Colonic mucosa (tissue), 4 donors: ENCODE measurements around the gene SMIM5. TPM values are rescaled to one million over a fixed set of nuclear protein-coding genes. Genes with fewer than 3 reads are reported as not detected.

ENCODE experiments used
- DNase-seq: peaks from one replicate; pipeline ENCODE4 v3.0.0-alpha.2; 2020
- H3K27ac ChIP-seq: fragments of 200-600 bp; one replicate; pipeline ENCODE4 v1.8.0; 2021
- H3K27me3 ChIP-seq: fragments of 200-600 bp; one replicate; pipeline ENCODE4 v1.8.0; 2021
- H3K36me3 ChIP-seq: fragments of 200-600 bp; one replicate; pipeline ENCODE4 v1.8.0; 2021
- H3K4me1 ChIP-seq: fragments of 200-600 bp; one replicate; pipeline ENCODE4 v1.8.0; 2021; ENCODE audit warnings: mild to moderate bottlenecking
- H3K4me3 ChIP-seq: fragments of 200-600 bp; one replicate; pipeline ENCODE4 v1.8.0; 2021
- H3K9ac ChIP-seq, 2 donors: one replicate each; pipeline ENCODE4 v1.7.0; 2013; ENCODE audit warnings: control low read depth in 2 of 2, low read depth in 2 of 2, low read length in 2 of 2
- H3K9me3 ChIP-seq: fragments of 200-600 bp; one replicate; pipeline ENCODE4 v1.8.0; 2021
- intact Hi-C: fragments of 100-400 bp; cut with DNase I; formaldehyde crosslinking; loops from one replicate; pipeline ENCODE4 v1.14.1; 2022
- total RNA-seq, 2 donors: library from RNA; stranded (reverse); fragmentation: NEBNext Ultra II Directional in 1 of 2; extraction: Animal tissue kit (Norgen Biotek cat#: 25700) in 1 of 2; gene quantifications; one replicate each; pipeline ENCODE4 v1.2.1, GENCODE V29; 2021
- TF ChIP-seq, protein P1 (sequence below): fragments of 200-600 bp; IDR thresholded peaks from one replicate; pipeline ENCODE4 v1.8.0; 2022; ENCODE audit warnings: antibody characterized with exemption, mild to moderate bottlenecking
- donor health status: healthy.
- donor health status: DM: no; HTN: no; CAD: no.
- donor health status: DM: no; HTN: no; CAD: no.

Gene SMIM5
- total RNA-seq, 2 donors from 2014 or later, result 5.1 to 39.9 TPM

DNA sequence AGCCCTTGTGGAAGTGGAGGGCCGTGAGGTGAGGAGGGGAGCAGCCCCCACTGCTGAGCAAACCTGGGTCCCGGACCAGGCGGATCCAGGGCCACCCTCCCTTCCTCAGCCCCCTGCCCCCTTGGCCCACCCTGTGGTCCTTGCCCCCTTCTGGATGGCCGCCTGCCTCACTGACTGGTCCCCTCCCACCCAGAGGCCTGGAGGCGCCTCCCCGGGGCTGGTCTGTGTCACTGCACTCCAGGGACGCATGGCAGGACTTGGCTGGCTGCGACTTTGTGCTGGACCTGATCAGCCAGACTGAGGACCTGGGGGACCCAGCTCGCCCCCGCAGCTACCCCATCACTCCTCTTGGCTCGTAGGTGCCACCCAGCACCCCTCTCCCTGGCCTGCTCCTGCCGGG lies 19.2 kb upstream of the SMIM5 start:
- H3K36me3 ChIP-seq, result no peaks in the 10 kb centered on the region
- no peak overlapping the region for H3K9ac ChIP-seq
- H3K27me3 ChIP-seq, result no peaks in the 10 kb centered on the region
- no peak overlapping the region for H3K4me3 ChIP-seq
- H3K4me1 ChIP-seq, result peaks cover 15% of the 10 kb centered on the region
- TF ChIP-seq, protein P1, sequence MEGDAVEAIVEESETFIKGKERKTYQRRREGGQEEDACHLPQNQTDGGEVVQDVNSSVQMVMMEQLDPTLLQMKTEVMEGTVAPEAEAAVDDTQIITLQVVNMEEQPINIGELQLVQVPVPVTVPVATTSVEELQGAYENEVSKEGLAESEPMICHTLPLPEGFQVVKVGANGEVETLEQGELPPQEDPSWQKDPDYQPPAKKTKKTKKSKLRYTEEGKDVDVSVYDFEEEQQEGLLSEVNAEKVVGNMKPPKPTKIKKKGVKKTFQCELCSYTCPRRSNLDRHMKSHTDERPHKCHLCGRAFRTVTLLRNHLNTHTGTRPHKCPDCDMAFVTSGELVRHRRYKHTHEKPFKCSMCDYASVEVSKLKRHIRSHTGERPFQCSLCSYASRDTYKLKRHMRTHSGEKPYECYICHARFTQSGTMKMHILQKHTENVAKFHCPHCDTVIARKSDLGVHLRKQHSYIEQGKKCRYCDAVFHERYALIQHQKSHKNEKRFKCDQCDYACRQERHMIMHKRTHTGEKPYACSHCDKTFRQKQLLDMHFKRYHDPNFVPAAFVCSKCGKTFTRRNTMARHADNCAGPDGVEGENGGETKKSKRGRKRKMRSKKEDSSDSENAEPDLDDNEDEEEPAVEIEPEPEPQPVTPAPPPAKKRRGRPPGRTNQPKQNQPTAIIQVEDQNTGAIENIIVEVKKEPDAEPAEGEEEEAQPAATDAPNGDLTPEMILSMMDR, result no peak
- DNase-seq, result no peak
- H3K9me3 ChIP-seq, result no peaks in the 10 kb centered on the region
- intact Hi-C loops, result no loop called here
- no peak overlapping the region for H3K27ac ChIP-seq

DNA sequence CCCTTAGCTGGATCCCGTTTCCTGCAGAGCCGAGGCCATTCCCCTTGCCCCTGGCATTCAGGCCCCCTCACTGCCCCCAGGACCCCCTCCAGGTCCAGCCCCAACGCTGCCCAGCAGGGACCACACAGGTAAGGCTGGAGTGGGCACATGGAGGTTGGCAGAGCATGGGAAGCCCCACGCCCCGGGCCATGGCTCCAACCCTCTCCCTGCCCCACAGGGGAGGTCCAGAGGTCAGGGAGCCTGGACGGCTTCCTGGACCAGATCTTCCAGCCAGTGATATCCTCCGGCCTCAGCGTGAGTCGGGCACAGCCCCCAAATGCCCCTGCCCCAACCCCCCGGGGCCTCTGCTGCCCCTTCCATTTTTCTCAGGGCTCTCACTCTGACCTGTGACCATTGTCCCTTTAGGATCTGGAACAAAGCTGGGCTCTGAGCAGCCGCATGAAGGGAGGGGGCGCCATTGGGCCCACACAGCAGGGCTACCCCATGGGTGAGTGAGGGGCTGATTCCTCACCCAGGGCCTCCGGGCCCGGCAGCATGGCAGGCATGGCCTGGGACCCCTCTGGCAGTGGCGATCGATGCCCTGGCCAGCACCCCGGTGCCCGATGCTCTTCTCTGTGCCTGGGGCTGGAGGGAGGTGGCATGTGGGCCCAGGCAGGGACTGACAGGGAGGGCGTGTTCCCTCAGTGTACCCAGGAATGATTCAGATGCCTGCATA lies 18.5 kb upstream of the SMIM5 start:
- Histone ChIP-seq H3K9ac (no peak overlapping the region), H3K4me3 (no peak overlapping the region), H3K27me3 (no peaks in the 10 kb centered on the region), H3K36me3 (no peaks in the 10 kb centered on the region), H3K9me3 (no peaks in the 10 kb centered on the region), H3K27ac (no peak overlapping the region), H3K4me1 (peaks cover 15% of the 10 kb centered on the region)
- no peak for DNase-seq
- TF ChIP-seq, protein P1, result no peak
- intact Hi-C loops, result no loop called here

DNA sequence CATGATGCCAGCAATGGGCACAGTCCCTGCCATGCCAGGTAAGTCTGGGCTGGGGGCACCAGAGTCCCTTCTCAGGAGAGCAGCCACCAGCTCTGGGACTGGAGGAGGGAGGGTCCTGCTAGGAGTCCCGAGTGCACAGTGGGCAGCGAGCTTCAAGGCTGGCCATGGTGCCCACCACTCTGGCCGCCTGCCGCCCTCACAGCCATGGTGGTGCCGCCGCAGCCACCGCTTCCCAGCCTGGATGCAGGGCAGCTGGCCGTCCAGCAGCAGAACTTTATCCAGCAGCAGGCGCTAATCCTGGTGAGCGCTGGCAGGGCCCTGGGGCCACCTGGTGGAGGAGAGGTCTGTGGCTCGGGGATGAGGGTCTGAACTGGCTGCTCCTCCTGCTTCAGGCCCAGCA lies 17.9 kb upstream of the SMIM5 start:
- TF ChIP-seq, protein P1, result no peak
- H3K27ac ChIP-seq, result no peak overlapping the region
- H3K27me3 ChIP-seq, result no peaks in the 10 kb centered on the region
- intact Hi-C loops, result no loop called here
- H3K9me3 ChIP-seq, result no peaks in the 10 kb centered on the region
- peaks cover 11% of the 10 kb centered on the region for H3K4me1 ChIP-seq
- no peak overlapping the region for H3K9ac ChIP-seq
- H3K36me3 ChIP-seq, result no peaks in the 10 kb centered on the region
- DNase-seq, result no peak
- H3K4me3 ChIP-seq, result no peak overlapping the region

DNA sequence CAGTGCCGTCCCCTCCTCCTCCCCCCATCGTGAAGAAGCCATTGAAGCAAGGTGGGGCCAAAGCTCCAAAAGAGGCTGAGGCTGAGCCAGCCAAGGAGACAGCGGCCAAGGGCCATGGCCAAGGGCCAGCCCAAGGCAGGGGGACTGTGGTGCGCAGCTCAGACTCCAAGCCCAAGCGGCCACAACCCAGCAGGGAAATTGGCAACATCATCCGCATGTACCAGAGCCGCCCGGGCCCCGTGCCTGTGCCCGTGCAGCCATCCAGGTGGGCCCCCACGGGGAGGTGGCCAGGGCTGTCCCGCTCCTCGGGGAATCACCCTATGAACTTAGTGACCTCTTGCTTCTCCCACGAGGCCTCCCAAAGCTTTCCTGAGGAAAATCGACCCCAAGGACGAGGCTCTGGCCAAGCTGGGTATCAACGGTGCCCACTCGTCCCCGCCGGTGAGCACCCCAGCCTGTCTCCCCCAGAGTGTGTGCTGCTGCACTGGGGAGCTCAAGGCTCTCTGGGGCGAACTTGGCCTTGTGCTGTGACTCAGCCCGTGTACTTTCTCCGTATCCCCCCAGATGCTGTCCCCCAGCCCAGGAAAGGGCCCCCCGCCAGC lies 16.6 kb upstream of the SMIM5 start:
- intact Hi-C loops, result no loop called here
- Histone ChIP-seq H3K27me3 (no peaks in the 10 kb centered on the region), H3K27ac (peak overlapping the region; percentile 42), H3K9me3 (no peaks in the 10 kb centered on the region), H3K36me3 (no peaks in the 10 kb centered on the region), H3K9ac (peak overlapping the region; percentile 41 to 77), H3K4me1 (peaks cover 11% of the 10 kb centered on the region), H3K4me3 (no peak overlapping the region)
- DNase-seq, result no peak
- TF ChIP-seq, protein P1, result no peak

DNA sequence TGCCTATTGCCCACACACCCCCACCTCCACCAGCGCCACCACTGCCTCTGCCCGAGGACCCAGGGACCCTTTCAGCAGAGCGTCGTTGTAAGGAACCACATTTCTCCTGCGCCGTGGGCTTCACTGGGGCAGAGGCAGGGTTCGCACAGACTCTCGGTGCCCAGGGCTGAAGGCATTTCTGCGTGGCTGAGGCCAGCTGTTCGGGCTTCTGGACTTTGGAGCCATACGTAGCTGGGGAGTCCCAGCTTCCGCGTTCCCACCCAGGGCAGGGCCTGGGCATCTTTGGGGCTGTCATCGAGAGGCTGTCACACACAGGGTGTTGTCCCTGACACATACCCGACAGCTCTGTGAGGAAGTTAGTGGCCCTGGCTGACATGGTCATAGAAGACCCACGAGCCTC lies 16.0 kb upstream of the SMIM5 start:
- Histone ChIP-seq H3K4me3 (no peak overlapping the region), H3K4me1 (peaks cover 11% of the 10 kb centered on the region), H3K36me3 (no peaks in the 10 kb centered on the region), H3K27ac (peak overlapping the region; percentile 42), H3K9ac (peak overlapping the region; percentile 41 to 77), H3K27me3 (no peaks in the 10 kb centered on the region), H3K9me3 (no peaks in the 10 kb centered on the region)
- intact Hi-C loops, result no loop called here
- TF ChIP-seq, protein P1, result no peak
- peak; percentile 92 for DNase-seq
